ENCODE measurements around the gene FOXS1.

DNA sequence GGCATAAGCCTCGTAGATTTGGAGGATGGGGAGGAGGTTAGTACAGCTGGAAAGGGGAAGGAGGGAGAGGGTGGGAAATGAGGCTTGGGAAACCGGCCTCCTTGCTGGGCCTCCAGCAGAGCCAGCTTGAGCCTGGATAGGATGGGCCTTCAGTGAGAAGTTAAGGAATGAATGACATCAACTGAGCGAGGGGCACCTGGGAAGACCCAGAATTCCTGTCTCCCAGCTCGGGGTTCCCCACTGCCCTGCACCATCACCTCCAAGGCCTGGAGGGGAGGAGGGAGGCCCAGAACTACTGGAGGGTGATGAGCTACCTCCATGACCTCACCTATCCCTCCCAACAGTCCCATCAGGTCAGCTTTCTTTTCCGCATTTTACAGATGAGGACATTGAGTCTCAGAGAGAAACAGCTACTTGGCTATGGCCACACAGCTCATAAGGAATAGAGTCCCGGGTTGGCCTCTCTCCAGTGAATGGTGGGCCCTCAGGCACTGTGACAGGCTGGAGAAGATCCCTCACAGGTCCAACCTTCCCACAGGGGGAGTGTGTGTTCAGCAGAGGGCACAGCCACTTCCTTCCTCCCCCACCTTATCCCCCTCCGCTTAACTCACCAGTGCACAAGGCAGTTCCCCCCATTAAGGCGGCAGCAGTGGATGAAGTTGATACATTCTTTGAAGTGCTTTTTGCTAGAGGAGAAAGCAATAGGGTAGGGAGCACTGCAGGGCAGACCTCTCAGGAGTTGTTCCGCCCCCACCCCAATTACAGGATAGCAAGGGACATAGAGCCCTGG, 18.1 kb upstream of the FOXS1 start:
- TF ChIP-seq, protein P1, sequence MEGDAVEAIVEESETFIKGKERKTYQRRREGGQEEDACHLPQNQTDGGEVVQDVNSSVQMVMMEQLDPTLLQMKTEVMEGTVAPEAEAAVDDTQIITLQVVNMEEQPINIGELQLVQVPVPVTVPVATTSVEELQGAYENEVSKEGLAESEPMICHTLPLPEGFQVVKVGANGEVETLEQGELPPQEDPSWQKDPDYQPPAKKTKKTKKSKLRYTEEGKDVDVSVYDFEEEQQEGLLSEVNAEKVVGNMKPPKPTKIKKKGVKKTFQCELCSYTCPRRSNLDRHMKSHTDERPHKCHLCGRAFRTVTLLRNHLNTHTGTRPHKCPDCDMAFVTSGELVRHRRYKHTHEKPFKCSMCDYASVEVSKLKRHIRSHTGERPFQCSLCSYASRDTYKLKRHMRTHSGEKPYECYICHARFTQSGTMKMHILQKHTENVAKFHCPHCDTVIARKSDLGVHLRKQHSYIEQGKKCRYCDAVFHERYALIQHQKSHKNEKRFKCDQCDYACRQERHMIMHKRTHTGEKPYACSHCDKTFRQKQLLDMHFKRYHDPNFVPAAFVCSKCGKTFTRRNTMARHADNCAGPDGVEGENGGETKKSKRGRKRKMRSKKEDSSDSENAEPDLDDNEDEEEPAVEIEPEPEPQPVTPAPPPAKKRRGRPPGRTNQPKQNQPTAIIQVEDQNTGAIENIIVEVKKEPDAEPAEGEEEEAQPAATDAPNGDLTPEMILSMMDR (IDR thresholded peaks at IDR 0.05) = no peak
- no peak for TF ChIP-seq POLR2A (IDR thresholded peaks at IDR 0.05)

All from tibial nerve (tissue), 3 donors.